Stimulated activated naive CD4-positive, alpha-beta T cell (primary cell): ENCODE results near the gene PCNX1.

ENCODE experiments used
- DNase-seq, 6 experiments: peaks; one replicate each; lab custom pipeline; 2025; lab: John Stamatoyannopoulos, UW

PCNX1 gene

DNA sequence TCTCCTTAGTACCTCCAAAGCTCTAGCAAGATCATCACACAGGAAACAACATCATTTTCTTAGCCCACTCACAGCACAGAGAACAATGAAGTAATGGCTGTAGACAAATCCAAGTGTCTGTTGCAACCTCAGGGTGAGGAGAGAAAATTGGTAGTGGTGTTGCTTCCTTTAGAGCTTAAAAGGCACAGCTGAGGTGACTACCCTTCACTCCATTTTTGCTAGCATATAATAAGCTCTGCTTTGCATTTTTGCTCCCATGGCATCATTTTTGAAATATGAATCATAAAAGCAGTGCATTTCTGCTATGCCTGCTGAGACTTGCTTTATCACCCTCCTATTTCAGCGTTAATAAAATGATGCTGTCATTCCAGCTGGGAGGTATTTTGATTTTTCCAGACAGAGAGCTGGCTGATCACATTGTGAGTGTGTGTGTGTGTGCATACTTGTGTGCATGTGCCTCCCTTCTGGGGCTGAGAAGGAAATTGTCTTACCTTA, 18.5 kb upstream of the PCNX1 start:
- DNase-seq, result peak in 3 of 6 experiments; percentile 6 to 23 (median 14)

DNA sequence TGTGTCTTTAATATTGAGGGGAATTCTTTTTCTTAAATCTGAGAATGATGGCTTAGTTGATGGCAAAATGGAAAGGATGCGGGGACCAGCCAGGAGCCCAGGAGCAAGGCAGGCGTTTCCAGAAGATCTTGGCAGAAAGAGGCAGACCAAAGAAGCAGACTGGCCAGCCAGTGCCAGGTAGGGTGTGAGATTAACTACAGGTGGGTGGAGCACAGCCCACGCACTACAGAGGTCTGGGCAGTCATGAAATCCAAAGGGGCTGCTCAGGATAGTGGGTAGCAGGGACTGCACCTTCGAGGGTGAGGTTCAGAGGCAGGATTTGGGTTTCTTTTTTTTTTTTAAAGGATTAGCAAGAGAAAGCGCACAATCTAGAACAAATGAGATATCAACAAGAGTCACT, 17.7 kb upstream of the PCNX1 start:
- no peak for DNase-seq

DNA sequence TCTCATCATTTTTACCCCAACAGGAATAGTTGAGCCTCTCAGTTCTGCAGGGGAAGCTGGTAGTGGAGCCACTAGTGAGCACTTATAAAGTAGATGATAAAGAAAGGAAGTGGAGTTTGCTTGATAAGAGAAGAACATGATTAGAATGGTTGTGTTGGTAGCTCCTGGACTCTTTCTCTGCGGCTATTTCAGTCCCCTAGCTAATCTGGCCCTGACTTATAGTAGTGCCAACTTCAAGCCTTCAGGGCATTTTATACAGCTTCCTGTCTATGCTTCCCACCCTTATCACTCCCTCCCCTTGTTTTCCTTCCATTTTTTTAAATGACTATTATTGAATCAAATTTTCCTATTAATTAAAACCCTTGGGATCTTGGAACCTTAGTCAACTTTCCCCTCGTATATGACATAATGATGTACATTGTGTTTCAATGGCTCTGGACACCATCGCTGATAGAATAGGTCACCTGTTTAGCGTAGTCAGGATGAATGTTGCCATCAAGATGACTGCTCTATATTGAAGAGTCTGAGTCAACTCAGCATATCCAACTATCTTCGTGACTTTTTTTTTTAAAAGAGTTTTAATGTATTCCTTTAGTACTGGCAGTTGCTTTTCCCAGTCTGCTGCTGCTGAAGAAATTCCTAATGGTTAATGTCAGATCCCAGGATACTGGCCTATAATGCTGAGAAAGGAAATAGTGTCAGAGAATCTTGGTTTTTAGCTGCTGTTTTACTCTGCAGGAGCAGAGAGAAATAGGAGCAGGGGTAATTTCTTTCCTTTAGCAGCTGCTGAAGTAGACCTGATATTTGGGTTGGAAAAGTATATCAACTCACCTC, 16.2 kb upstream of the PCNX1 start:
- no peak for DNase-seq

DNA sequence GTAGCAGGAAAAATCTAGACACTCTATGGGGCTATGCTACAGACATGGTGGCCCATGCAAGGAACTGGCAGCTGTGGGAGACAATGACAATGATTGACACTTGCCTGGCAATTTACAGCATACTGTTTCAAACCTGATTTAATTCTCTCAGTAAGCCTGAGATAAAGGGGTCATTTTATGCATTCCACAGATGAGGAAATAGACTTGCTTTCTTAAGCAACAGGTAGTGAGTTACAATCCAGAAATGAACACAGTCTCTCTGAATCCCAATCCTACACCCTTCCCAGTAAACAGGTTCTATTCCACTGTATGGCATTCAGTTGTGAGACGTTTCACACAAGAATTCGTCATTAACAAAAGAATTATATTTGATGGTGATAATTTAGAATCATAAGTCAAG, 15.5 kb upstream of the PCNX1 start:
- no peak for DNase-seq

DNA sequence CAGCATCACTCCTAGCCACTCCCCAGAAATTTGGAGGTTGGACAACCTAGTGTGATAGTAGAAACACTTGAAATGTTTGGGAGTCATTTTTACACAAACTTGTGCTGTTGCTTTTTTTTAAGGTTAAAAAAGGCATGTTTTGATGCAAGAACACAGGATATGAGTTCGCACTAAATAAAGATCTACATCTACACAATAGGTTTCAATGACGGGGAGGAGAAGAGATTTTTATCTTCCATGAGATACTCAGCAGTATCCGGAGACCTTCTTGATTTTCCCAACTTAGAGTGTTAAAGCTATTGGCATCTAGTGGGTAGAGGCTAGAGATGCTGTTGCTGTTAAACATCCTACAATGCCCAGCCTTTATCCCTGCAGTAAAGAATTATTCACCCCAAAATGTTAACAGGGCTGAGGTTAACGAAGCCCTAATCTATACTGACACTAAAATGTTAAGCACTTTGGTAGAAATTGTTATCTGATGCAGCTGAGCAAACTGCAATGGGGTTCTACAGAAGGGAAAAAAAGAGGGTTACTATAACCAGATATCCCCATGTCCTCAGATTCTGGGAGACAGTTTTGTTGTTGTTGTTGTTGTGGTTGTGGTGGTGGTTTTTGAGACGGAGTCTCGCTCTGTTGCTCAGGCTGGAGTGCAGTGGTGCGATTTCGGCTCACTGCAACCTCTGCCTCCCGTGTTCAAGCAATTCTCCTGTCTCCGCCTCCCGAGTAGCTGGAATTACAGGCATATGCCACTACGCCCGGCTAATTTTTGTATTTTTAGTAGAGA, 14.0 kb upstream of the PCNX1 start:
- peak in 3 of 6 experiments; percentile 11 to 36 (median 32) for DNase-seq

DNA sequence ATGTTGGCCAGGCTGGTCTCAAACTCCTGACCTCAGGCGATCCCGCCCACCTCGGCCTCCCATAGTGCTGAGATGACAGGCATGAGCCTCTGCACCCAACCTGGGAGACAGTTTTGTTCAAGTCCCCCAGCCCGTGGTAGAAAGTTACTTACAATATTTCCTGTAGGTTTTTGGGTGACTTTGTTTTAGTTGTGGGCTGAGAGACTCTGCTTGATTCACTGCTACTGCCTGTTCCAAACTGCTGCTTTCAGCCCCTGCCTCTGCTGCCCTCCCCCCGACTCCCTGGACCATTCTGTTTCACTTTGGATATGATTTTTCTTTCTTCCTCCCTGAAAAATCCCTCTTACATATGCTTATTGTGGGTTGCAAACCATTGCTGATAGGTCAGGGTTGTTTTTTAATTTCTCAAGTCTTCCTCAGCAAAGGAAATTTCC, 13.4 kb upstream of the PCNX1 start:
- peak in 2 of 6 experiments; percentile 15 to 19 for DNase-seq

DNA sequence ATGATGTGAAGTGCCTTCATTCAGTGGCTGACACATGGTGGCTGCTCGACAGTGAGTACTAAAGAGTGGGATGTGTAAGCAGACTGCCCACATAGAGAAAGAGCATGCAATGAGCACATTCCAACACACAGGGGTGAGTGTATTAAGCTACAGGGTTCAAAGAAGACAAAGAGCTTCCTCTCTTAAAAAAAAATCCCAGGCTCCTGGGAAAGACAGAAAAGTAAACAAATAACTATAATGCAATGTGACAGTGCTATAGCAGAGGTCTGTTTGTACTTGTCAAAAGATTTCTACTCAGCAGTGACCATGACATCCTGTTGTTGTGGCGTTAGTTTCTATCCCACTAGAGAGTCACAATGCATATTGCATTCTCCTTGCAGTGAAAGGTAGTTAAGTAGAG, 12.4 kb upstream of the PCNX1 start:
- DNase-seq, result peak in 1 of 6 experiments; percentile 3

DNA sequence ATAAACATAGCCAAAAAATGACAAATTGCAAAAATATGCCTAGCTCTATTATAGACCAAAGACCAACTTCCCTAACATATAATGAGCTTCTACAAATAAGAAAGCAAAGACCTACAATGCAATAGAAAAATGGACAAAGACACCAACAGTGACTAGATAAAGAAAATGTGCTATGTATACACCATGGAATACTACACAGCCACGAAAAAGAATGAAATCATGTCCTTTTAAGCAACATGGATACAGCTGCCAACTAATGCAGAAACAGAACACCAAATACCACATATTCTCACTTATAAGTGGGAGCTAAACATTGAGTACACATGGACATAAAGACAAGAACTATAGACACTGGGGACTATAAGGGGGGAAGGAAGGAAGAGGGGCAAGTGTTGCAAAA, 10.9 kb upstream of the PCNX1 start:
- DNase-seq, result no peak

DNA sequence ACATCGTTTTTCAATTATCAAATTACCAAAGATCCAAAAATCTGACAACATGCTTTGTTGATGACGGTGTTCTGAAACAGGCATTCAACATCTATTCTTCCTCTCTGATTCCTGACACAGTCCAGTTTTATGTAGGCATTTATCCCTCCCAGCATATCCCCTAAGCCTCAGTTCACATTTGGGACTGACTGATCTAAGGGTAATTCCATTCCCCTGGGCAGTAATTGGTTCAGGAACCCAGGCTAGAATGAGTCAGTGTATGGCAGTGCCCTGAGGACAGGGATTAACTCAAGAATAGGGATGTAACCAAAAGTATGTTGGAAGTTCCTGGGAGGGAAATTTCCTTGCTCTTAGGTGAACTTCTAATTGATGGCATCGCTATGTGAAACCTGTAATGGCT, 10.3 kb upstream of the PCNX1 start:
- no peak for DNase-seq

DNA sequence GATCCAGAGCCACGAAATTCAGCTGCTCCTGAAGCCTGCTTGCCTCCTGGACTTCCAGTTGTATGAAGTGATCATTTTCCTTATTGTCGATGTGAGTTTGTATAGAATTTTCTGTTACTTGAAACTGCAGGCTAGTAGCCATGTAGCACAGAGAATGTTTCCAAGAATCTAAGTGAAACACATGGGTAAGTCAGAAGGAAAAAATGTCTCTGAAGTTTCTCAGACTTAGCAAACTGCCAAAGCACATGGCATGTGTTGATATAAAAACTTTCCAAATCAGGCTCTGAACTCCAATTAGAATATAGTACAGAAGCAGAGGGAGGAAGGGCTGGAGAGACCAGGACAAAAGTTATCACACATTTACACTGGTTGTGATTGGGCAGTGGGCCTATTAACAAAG, 9.8 kb upstream of the PCNX1 start:
- no peak for DNase-seq

DNA sequence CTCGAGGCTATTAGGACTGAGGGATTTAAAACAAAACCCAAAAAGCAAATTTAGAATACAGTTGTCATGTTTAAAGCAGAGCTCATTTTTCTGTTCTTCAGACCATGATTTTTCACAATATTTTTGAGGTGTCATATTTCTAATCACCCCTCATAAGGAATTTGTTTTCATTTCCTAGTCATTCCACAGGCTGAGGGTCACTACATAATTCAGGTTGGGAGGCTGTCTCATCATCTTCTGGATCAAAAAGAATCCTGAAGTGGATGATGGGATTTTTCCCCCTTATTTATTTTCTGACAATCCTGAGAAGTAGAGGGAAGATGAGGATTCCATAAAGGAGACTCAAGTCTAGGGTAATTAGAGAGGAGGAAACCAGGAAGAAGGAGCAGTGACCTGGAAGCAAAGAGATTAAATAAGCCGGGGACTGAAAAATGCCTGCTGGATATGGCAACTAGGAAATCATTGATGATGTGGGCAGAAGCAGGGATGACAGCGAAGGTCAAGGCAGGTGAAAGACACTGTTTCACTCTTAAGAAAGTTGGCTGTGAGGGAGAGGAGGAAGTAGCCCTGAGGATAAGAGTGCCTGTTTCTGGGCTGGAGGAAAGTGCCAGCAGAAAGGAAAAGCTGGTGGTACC, 9.0 kb upstream of the PCNX1 start:
- no peak for DNase-seq

DNA sequence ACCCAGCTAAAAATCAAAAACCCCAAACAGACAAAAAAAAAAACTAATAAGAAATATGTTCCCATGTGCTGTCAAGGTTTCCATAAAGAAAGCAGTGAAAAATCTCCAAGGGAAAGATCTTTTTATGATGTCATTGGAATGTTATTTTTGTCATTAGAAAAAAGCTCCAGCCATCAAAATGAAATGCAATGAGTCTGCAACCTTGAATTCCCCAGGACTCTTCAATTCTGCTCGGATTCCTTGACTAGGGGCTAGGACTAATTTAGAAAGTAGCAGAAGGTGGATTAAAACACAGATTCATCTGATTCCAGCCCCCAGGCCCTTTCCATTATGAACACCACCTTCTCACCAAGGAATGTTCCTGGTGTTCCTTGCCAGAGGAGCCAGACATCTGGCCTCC, 6.0 kb upstream of the PCNX1 start:
- DNase-seq, result no peak

DNA sequence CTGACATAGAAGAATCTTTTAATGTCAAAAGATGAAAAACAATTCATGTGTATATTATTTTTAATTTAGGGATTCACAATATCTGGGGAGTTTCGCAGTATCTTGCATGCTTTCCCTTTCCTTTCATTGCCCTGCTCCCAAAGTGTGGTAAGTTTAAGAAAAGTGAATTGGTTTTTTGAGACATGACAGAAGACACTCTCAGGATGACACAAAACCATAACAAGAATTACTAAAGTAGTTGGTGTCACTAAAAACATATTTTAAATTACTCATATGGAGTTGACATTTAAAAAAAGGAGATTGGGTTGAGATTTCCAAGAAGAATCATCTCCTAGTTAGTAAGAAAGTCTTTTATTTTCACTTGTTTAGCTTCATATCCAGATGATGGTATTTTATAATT, 5.1 kb upstream of the PCNX1 start:
- DNase-seq, result no peak

DNA sequence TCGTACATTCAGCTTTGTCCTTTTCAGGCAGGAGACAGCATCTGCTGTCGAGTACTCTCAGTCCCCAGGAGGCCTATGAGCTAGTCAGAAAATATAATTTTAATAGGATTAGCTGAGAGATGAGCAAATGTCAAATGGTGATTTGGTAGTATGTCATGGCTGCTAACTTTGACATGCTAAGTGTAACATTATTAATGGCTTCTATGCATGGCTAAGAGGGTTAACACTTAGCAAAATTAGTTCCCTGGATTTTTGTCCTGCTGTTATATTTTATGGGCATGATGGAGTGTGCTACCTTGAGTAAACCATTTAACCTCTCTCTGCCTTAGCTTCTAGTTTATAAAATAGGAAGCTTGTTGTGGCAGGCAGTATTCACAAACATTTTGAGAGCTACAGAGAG, 2.9 kb upstream of the PCNX1 start:
- DNase-seq, result no peak

DNA sequence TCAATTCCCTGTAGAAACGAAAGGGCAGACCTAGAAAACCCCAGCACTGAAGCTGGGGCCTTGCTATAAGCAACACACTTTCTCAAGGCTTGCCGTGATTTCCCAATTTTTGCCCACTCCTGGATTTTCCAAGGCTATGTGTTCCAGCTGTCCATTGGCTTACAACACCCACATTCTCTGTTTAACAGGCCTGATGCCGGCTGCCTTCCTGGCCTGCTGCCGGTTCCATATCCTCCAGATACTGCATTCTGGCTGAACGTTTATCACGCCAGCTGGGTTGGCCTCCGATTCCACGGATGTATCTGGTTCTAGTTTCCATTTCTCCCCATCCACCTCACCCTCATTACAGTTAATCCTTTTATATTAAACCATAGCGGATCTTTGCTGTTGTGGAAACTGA, 2.0 kb upstream of the PCNX1 start:
- no peak for DNase-seq

DNA sequence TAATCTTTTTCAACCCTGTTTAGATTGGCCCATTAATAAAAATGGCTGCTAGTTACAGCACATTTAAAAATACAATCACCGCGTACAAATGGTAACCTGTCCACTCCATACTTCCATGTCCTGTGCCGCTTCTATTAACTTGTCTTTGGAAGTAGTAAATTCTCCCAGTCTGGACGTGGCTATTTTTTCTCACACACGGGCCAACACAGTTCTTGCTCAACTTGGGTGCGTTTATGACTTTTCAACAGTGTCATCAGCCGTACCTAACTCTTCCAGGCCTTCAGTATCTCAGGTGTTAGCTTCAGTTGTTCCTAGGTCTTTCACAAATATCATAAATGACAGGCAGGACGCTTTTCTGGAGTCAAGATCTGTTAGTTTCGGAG, 475 bp upstream of the PCNX1 start:
- no peak for DNase-seq

DNA sequence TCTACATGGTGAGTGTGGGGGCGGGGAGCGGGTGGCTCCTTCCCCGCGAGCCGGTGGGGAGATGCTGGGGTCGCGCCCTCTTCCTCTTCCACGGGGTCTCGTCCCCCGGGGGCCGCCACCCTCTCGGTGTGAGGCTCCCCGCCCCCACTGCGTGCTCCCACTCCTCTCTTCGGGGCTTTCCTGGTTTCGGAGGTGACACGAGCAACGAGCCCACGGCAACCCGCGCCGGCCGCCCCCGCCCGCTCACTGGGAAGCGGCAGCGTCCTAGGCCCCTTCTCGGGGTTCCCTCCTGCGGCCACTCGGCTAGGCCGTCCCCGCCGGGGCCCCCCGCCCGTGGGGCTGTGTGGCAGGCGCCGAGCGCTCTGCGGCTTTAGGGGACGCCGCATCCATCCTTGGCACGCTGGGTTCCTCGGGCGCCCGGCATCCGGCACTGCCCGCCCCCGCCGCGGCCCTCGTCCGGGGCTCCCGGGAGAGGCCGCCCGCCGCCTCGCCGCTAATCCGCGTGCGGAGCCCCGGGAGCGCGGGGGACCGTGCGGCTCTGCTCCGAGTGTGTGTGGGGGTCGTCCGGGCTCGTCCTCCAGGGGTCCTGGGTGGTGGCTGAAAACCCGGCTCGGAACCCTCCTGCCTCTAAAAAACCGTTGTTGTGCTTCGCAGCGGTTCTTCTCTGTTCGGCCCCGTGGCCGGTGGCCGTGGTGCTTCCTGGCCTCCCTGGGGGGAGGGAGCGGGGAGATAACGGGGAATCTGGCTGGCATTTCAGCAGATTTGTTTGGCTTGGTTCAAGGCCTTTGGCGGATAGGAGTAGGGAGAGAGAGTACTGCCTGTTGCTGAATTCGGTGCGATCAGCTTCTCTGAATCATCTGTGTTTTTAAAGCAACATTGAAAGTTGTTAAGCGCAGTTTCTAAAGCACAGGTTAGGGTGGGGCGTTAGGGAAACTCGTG, 1.0 kb downstream of the PCNX1 start:
- peak; percentile 31 to 70 (median 62) for DNase-seq

DNA sequence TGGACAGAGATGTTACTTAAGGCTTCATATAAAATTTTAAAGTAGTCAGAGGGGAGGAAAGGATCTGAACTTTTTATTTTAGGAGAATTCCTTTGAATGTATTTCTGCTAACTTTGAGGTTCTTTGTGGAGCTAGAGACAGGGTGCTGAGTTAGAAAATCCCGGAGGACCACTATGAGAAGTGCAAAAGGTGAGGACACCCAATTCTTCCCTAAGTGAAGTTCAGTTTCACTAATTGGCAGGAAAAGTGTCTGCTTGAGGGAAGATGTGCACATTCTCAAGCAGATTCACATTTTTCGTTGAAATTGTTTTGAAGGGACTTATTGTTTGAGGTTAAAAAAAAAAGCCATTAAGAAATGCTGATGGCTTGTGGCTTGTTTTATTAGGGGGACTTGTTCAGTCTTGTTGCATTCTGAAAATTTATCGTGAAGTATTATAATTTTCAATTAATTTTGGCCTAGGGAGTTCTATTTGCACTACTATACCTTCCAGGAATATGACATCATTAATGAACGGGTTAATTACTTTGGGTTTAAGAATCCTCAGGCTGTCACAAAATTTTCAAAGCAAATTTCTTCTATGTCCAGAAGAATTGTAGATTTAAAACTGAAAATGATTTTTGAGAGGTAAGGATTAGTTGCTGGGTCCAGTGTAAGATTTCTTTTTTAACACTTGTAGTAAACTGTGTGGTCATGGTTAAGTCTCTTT, 1.8 kb downstream of the PCNX1 start:
- DNase-seq, result no peak

DNA sequence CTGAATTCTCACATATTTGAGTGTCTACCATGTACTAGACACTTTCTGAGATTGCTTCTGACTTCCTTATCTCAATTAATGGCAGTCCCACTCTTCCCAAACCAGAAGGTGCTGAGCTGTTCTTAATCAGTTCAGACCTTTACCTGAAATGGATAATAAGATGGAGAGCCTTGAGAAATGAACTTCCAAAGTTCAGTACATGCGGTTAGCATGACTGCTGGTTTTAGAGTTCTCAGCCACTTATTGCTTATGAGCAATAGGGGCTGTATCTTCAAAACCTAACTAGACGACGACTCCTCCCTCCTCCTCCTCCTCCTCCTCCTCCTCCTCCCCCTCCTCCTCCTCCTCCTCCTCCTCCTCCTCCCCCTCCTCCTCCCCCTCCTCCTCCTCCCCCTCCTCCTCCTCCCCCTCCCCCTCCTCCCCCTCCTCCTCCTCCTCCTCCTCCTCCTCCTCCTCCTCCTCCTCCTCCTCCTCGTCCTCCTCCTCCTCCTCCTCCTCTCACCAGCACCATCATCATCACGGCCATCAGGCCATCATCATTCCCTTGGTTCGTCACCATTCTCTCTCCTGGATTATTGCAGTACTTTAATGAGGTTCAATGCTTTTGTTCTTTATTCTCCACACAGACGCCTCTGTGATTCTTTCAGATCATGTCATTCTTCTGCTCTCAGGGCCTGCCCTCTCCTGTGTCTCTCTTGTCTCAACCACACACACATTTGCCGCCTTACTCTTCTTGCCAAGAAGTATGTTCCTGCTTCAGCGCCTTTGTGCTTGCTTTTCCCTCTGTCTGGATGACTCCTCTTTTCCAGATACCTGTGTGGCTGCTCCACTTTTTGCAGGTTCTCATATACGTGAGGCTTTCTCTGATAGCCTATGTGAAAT, 2.7 kb downstream of the PCNX1 start:
- peak in 4 of 6 experiments; percentile 11 to 27 (median 12) for DNase-seq

DNA sequence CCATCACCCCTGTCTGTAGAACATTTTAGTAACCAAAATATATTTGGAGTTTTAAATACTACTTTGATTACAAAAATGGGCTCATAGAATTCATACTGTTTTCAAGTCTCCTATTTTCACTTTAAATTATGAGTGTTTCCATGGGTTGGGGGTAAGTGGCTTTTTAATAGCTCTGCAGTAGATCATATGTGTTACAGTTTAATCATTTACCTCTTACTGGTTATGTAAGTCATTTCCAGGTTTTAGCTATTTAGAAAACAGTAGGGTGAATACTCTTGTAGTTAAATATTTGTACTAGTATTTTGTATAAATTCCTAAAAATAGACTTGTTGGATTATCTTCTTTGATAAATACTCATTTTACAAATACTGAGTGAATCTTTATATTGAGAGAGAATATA, 8.2 kb downstream of the PCNX1 start:
- DNase-seq, result no peak
